ENCODE measurements around the gene UNC5B. TPM values are rescaled to one million over a fixed set of nuclear protein-coding genes. Genes with fewer than 3 reads are reported as not detected.

Gene UNC5B
- total RNA-seq, 1 experiment from 2014 or later = 9.9 TPM

GRCh38 chr10:71289421-71290130 lies 77.2 kb downstream of the UNC5B start:
- DNase-seq (ENCODE audit: low spot score) = no peak
- POLR2A ChIA-PET (ENCODE audit: low non-redundant PET) = no interaction called here
- Histone ChIP-seq H3K4me1 (ENCODE audit: insufficient read depth, low read length, poor library complexity, severe bottlenecking) (no peaks in the 10 kb centered on the region), H3K36me3 (ENCODE audit: insufficient read depth, low read length, poor library complexity, severe bottlenecking) (peaks cover 8% of the 10 kb centered on the region), H3K9me3 (ENCODE audit: low read depth, low read length, poor library complexity, severe bottlenecking) (no peaks in the 10 kb centered on the region), H3K27ac (ENCODE audit: low read depth, low read length, poor library complexity, severe bottlenecking) (no peak overlapping the region), H3K27me3 (replicated peaks; ENCODE audit: insufficient read depth, low read depth, low read length, poor library complexity) (no peaks in the 10 kb centered on the region), H3K4me3 (ENCODE audit: low read depth, low read length, poor library complexity, severe bottlenecking) (no peak overlapping the region)
- no TSS peak for BruUV-seq (replicated peaks)
- intact Hi-C loops (cut with micrococcal nuclease; ENCODE audit: unreplicated experiment) = loop anchor here (10.0 kb wide), 1 partner anchor 735 kb away; no protein-coding TSS in a partner anchor
- TF ChIP-seq CTCF (conservative IDR thresholded peaks at IDR 0.05; ENCODE audit: low read depth, low read length) (no peak), EZH2 (IDR thresholded peaks at IDR 0.05; ENCODE audit: borderline replicate concordance, low read depth, low read length, poor library complexity, severe bottlenecking) (no peak)
- CTCF ChIA-PET = interaction anchor here (0.6 kb wide), 1 partner anchor 377 kb away, joined by 3 read pairs; no protein-coding TSS in a partner anchor

- no peak overlapping the region for H3K27ac ChIP-seq (ENCODE audit: low read depth, low read length, poor library complexity, severe bottlenecking)
- intact Hi-C loops (cut with micrococcal nuclease; ENCODE audit: unreplicated experiment) = no loop called here
- H3K4me1 ChIP-seq (ENCODE audit: insufficient read depth, low read length, poor library complexity, severe bottlenecking) = no peaks in the 10 kb centered on the region
- TF ChIP-seq EZH2 (IDR thresholded peaks at IDR 0.05; ENCODE audit: borderline replicate concordance, low read depth, low read length, poor library complexity, severe bottlenecking) = no peak
- TF ChIP-seq CTCF (conservative IDR thresholded peaks at IDR 0.05; ENCODE audit: low read depth, low read length) = no peak
- POLR2A ChIA-PET (ENCODE audit: low non-redundant PET) = no interaction called here
- no peak for DNase-seq (ENCODE audit: low spot score)
- CTCF ChIA-PET = no interaction called here
- H3K27me3 ChIP-seq (replicated peaks; ENCODE audit: insufficient read depth, low read depth, low read length, poor library complexity) = no peaks in the 10 kb centered on the region
- no peak overlapping the region for H3K4me3 ChIP-seq (ENCODE audit: low read depth, low read length, poor library complexity, severe bottlenecking)
- no TSS peak for BruUV-seq (replicated peaks)
- H3K9me3 ChIP-seq (ENCODE audit: low read depth, low read length, poor library complexity, severe bottlenecking) = no peaks in the 10 kb centered on the region
- H3K36me3 ChIP-seq (ENCODE audit: insufficient read depth, low read length, poor library complexity, severe bottlenecking) = peaks cover 8% of the 10 kb centered on the region
Measured at GRCh38 chr10:71290331-71290730, 78.0 kb downstream of the UNC5B start.

GRCh38 chr10:71290806-71291527 lies 78.6 kb downstream of the UNC5B start:
- Histone ChIP-seq H3K36me3 (ENCODE audit: insufficient read depth, low read length, poor library complexity, severe bottlenecking) (peaks cover 8% of the 10 kb centered on the region), H3K27ac (ENCODE audit: low read depth, low read length, poor library complexity, severe bottlenecking) (no peak overlapping the region), H3K4me3 (ENCODE audit: low read depth, low read length, poor library complexity, severe bottlenecking) (no peak overlapping the region), H3K9me3 (ENCODE audit: low read depth, low read length, poor library complexity, severe bottlenecking) (no peaks in the 10 kb centered on the region), H3K4me1 (ENCODE audit: insufficient read depth, low read length, poor library complexity, severe bottlenecking) (no peaks in the 10 kb centered on the region), H3K27me3 (replicated peaks; ENCODE audit: insufficient read depth, low read depth, low read length, poor library complexity) (no peaks in the 10 kb centered on the region)
- BruUV-seq (replicated peaks) = no TSS peak
- ChIA-PET CTCF (no interaction called here), POLR2A (ENCODE audit: low non-redundant PET) (no interaction called here)
- DNase-seq (ENCODE audit: low spot score) = no peak
- no peak for TF ChIP-seq CTCF (conservative IDR thresholded peaks at IDR 0.05; ENCODE audit: low read depth, low read length)
- intact Hi-C loops (cut with micrococcal nuclease; ENCODE audit: unreplicated experiment) = no loop called here

Measured in A673 (cell line).